H9 (cell line): ENCODE results near the gene ALB. TPM values are rescaled to one million over a fixed set of nuclear protein-coding genes. Genes with fewer than 3 reads are reported as not detected.

Experiments used
- DNase-seq: peaks from one replicate; pipeline ENCODE4 v3.0.0-alpha.2; 2017
- H2AFZ ChIP-seq: one replicate; pipeline ENCODE4 v1.6.1; 2013; ENCODE audit warnings: mild to moderate bottlenecking, low read length, control low read depth, moderate library complexity
- H2AK5ac ChIP-seq: 2 replicates; pipeline ENCODE4 v1.6.1; 2013; ENCODE audit warnings: low read length, control low read depth, mixed read lengths; ENCODE audit not compliant: insufficient read length
- H2BK120ac ChIP-seq: one replicate; pipeline ENCODE4 v1.6.1; 2013; ENCODE audit warnings: low read depth, mild to moderate bottlenecking, low read length, control low read depth, inconsistent platforms; ENCODE audit not compliant: poor library complexity, severe bottlenecking
- H2BK12ac ChIP-seq: 2 replicates; pipeline ENCODE4 v1.6.1; 2013; ENCODE audit warnings: low read length, control low read depth, mixed read lengths, low read depth; ENCODE audit not compliant: insufficient read length
- H2BK15ac ChIP-seq: 2 replicates; pipeline ENCODE4 v1.6.1; 2013; ENCODE audit warnings: low read depth, low read length, control low read depth
- H2BK20ac ChIP-seq: one replicate; pipeline ENCODE4 v1.6.1; 2013; ENCODE audit warnings: low read depth, mild to moderate bottlenecking, low read length, control low read depth, inconsistent platforms; ENCODE audit not compliant: poor library complexity, severe bottlenecking
- H2BK5ac ChIP-seq: 2 replicates; pipeline ENCODE4 v1.6.1; 2013; ENCODE audit warnings: low read length, control low read depth, mixed read lengths; ENCODE audit not compliant: insufficient read length
- H3K14ac ChIP-seq: 2 replicates; pipeline ENCODE4 v1.6.1; 2013; ENCODE audit warnings: low read length, control low read depth; ENCODE audit not compliant: insufficient read depth
- H3K18ac ChIP-seq: 2 replicates; pipeline ENCODE4 v1.6.1; 2013; ENCODE audit warnings: low read depth, mild to moderate bottlenecking, mixed read lengths, low read length, control low read depth; ENCODE audit not compliant: insufficient read length
- H3K23ac ChIP-seq: 2 replicates; pipeline ENCODE4 v1.6.1; 2013; ENCODE audit warnings: low read length, control low read depth, mixed read lengths, low read depth; ENCODE audit not compliant: insufficient read length
- H3K23me2 ChIP-seq: 2 replicates; pipeline ENCODE4 v1.6.1; 2013; ENCODE audit warnings: low read depth, mild to moderate bottlenecking, mixed read lengths, low read length, control low read depth; ENCODE audit not compliant: insufficient read length, poor library complexity, severe bottlenecking
- H3K27ac ChIP-seq: 2 replicates; pipeline ENCODE4 v1.5.1; 2013; ENCODE audit warnings: low read length, control low read depth, mixed read lengths, low read depth; ENCODE audit not compliant: insufficient read length
- H3K27me3 ChIP-seq: 2 replicates; pipeline ENCODE4 v1.6.1; 2013; ENCODE audit warnings: low read length, control low read depth, inconsistent platforms; ENCODE audit not compliant: insufficient read depth
- H3K4ac ChIP-seq: 2 replicates; pipeline ENCODE4 v1.6.1; 2013; ENCODE audit warnings: low read depth, mild to moderate bottlenecking, control low read depth, inconsistent platforms, low read length, moderate library complexity
- H3K4me1 ChIP-seq: 2 replicates; pipeline ENCODE4 v1.6.1; 2013; ENCODE audit warnings: low read length, control low read depth, inconsistent platforms; ENCODE audit not compliant: insufficient read depth
- H3K4me2 ChIP-seq: 2 replicates; pipeline ENCODE4 v1.6.1; 2013; ENCODE audit warnings: low read length, control low read depth, mixed read lengths; ENCODE audit not compliant: insufficient read length, insufficient read depth
- H3K56ac ChIP-seq: 2 replicates; pipeline ENCODE4 v1.6.1; 2013; ENCODE audit warnings: low read depth, mild to moderate bottlenecking, mixed read lengths, low read length, control low read depth; ENCODE audit not compliant: insufficient read length
- H3K79me1 ChIP-seq: 2 replicates; pipeline ENCODE4 v1.6.1; 2013; ENCODE audit warnings: low read depth, mild to moderate bottlenecking, moderate library complexity, low read length, control low read depth, inconsistent platforms; ENCODE audit not compliant: insufficient read depth, poor library complexity, severe bottlenecking
- H3K79me2 ChIP-seq: 2 replicates; pipeline ENCODE4 v1.6.1; 2013; ENCODE audit warnings: low read length, control low read depth, inconsistent platforms; ENCODE audit not compliant: insufficient read depth
- H3K9ac ChIP-seq: 2 replicates; pipeline ENCODE4 v1.6.1; 2013; ENCODE audit warnings: low read length, control low read depth, mixed read lengths; ENCODE audit not compliant: insufficient read length; ENCODE audit errors: extremely low read depth
- H3K9me3 ChIP-seq: one replicate; pipeline ENCODE4 v1.6.1; 2013; ENCODE audit warnings: low read depth, low read length, inconsistent platforms; ENCODE audit not compliant: control insufficient read depth
- H3T11ph ChIP-seq: one replicate; pipeline ENCODE4 v1.6.1; 2013; ENCODE audit warnings: mild to moderate bottlenecking, low read length, control low read depth, inconsistent platforms
- H4K20me1 ChIP-seq: one replicate; pipeline ENCODE4 v1.6.1; 2013; ENCODE audit not compliant: control insufficient read depth, insufficient read length, insufficient read depth
- H4K5ac ChIP-seq: 2 replicates; pipeline ENCODE4 v1.6.1; 2013; ENCODE audit warnings: low read depth, mild to moderate bottlenecking, mixed read lengths, low read length, control low read depth; ENCODE audit not compliant: insufficient read length
- H4K8ac ChIP-seq: replicated peaks from 2 replicates; pipeline ENCODE4 v1.6.1; 2013; ENCODE audit warnings: low read length, control low read depth, mixed read lengths, low read depth; ENCODE audit not compliant: insufficient read length
- H4K91ac ChIP-seq: 2 replicates; pipeline ENCODE4 v1.6.1; 2013; ENCODE audit warnings: low read depth, mild to moderate bottlenecking, moderate library complexity, mixed read lengths, low read length, control low read depth; ENCODE audit not compliant: insufficient read length
- H3K27ac Mint-ChIP-seq, 3 experiments: 2 replicates in 2 of 3; 3 replicates in 1 of 3; pipeline ENCODE4 v1.8.0; 2020 to 2021; ENCODE audit warnings: mixed read lengths in 3 of 3, mild to moderate bottlenecking in 1 of 3, moderate library complexity in 1 of 3
- H3K27me3 Mint-ChIP-seq: 2 replicates; pipeline ENCODE4 v1.8.0; 2021; ENCODE audit warnings: low read depth, mild to moderate bottlenecking, moderate library complexity, mixed read lengths
- H3K36me3 Mint-ChIP-seq, 3 experiments: 2 replicates in 2 of 3; 3 replicates in 1 of 3; pipeline ENCODE4 v1.8.0; 2020 to 2021; ENCODE audit warnings: low read depth in 3 of 3, mixed read lengths in 3 of 3; ENCODE audit not compliant: insufficient read depth in 1 of 3
- H3K4me1 Mint-ChIP-seq, 2 experiments: 2 replicates each; pipeline ENCODE4 v1.8.0; 2020; ENCODE audit warnings: mixed read lengths in 2 of 2
- H3K4me3 Mint-ChIP-seq, 2 experiments: 2 replicates in 1 of 2; 3 replicates in 1 of 2; pipeline ENCODE4 v1.8.0; 2020 to 2021; ENCODE audit warnings: mild to moderate bottlenecking in 2 of 2, mixed read lengths in 2 of 2, moderate library complexity in 1 of 2
- H3K9me3 Mint-ChIP-seq, 2 experiments: 2 replicates in 1 of 2; 3 replicates in 1 of 2; pipeline ENCODE4 v1.8.0; 2020; ENCODE audit warnings: mild to moderate bottlenecking in 2 of 2, mixed read lengths in 2 of 2, moderate library complexity in 1 of 2
- WGBS: extraction: QIAGEN DNeasy Blood & Tissue Kit; methylation state at CpG from one replicate; pipeline ENCODE4 v1.1.7; 2013; ENCODE audit warnings: missing lambda C conversion rate, low lambda C conversion rate, mixed read lengths; ENCODE audit not compliant: insufficient read length; ENCODE audit errors: extremely low coverage; 5-methylcytosine and 5-hydroxymethylcytosine counted together
- total RNA-seq: library from RNA; stranded (reverse); gene quantifications from 2 replicates; pipeline ENCODE4 v1.2.1, GENCODE V29; 2021
- TF ChIP-seq, protein P1 (sequence below): fragments of 200-600 bp; sonication (generic); conservative IDR thresholded peaks from 3 replicates; pipeline ENCODE4 v1.8.0; 2021; ENCODE audit warnings: antibody characterized with exemption, mild to moderate bottlenecking

ALB gene
- total RNA-seq, 1 experiment from 2014 or later = not detected

- no peak overlapping the region for H2AFZ ChIP-seq
- H2BK12ac ChIP-seq = no peak overlapping the region
- Mint-ChIP-seq H3K9me3 (no peaks in the 10 kb centered on the region), H3K36me3 (no peaks in the 10 kb centered on the region), H3K4me1 (no peaks in the 10 kb centered on the region), H3K4me3 (no peak overlapping the region), H3K27me3 (no peaks in the 10 kb centered on the region), H3K27ac (no peak overlapping the region)
- no peak overlapping the region for H2BK20ac ChIP-seq
- H2BK120ac ChIP-seq = no peak overlapping the region
- H3K14ac ChIP-seq = no peak overlapping the region
- no peaks in the 10 kb centered on the region for H3K9me3 ChIP-seq
- no peak overlapping the region for H2BK15ac ChIP-seq
- H3K79me1 ChIP-seq = no peaks in the 10 kb centered on the region
- WGBS = no CpG with 5 or more reads among the region's 5 CpGs
- H3K23me2 ChIP-seq = no peaks in the 10 kb centered on the region
- no peaks in the 10 kb centered on the region for H3K79me2 ChIP-seq
- H3K27me3 ChIP-seq = no peaks in the 10 kb centered on the region
- no peak overlapping the region for H2AK5ac ChIP-seq
- H3K4ac ChIP-seq = no peak overlapping the region
- no peak overlapping the region for H4K91ac ChIP-seq
- no peak overlapping the region for H3K56ac ChIP-seq
- H3K18ac ChIP-seq = no peak overlapping the region
- no peak overlapping the region for H4K8ac ChIP-seq
- H4K5ac ChIP-seq = no peak overlapping the region
- no peak overlapping the region for H2BK5ac ChIP-seq
- H3K4me2 ChIP-seq = no peak overlapping the region
- no peak overlapping the region for H3K27ac ChIP-seq
- no peaks in the 10 kb centered on the region for H3K4me1 ChIP-seq
- H3K23ac ChIP-seq = no peak overlapping the region
- no peak overlapping the region for H3K9ac ChIP-seq
- TF ChIP-seq, protein P1, sequence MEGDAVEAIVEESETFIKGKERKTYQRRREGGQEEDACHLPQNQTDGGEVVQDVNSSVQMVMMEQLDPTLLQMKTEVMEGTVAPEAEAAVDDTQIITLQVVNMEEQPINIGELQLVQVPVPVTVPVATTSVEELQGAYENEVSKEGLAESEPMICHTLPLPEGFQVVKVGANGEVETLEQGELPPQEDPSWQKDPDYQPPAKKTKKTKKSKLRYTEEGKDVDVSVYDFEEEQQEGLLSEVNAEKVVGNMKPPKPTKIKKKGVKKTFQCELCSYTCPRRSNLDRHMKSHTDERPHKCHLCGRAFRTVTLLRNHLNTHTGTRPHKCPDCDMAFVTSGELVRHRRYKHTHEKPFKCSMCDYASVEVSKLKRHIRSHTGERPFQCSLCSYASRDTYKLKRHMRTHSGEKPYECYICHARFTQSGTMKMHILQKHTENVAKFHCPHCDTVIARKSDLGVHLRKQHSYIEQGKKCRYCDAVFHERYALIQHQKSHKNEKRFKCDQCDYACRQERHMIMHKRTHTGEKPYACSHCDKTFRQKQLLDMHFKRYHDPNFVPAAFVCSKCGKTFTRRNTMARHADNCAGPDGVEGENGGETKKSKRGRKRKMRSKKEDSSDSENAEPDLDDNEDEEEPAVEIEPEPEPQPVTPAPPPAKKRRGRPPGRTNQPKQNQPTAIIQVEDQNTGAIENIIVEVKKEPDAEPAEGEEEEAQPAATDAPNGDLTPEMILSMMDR = no peak
- no peaks in the 10 kb centered on the region for H4K20me1 ChIP-seq
- no peak overlapping the region for H3T11ph ChIP-seq
- DNase-seq = no peak
Observed at GRCh38 chr4:73432169-73433000, 28.3 kb downstream of the ALB start.
